Hepatocyte (in vitro differentiated cells): Measurements from ENCODE around the gene ZNF615.
"Not testable (repeated sequence)": the region's sequence is repeated elsewhere in the genome, so short reads cannot be mapped to it uniquely, and the experiment has no call there.

Source experiments
- EZH2 ChIP-seq: fragments of 200-600 bp; sonication (generic); IDR thresholded peaks from 2 replicates; pipeline ENCODE4 v1.6.1; 2016; ENCODE audit warnings: antibody characterized with exemption, mild to moderate bottlenecking, borderline replicate concordance
- EZH2phosphoT487 ChIP-seq: fragments of 200-600 bp; sonication (generic); IDR thresholded peaks from one replicate; pipeline ENCODE4 v1.6.1; 2018; ENCODE audit warnings: antibody characterized with exemption, mild to moderate bottlenecking, low read depth, moderate library complexity; ENCODE audit not compliant: unreplicated experiment, severe bottlenecking
- TF ChIP-seq, protein P1 (sequence below): fragments of 200-600 bp; sonication (generic); IDR thresholded peaks from 2 replicates; pipeline ENCODE4 v1.5.1; 2016; ENCODE audit warnings: antibody characterized with exemption, mild to moderate bottlenecking; ENCODE audit not compliant: poor library complexity

DNA sequence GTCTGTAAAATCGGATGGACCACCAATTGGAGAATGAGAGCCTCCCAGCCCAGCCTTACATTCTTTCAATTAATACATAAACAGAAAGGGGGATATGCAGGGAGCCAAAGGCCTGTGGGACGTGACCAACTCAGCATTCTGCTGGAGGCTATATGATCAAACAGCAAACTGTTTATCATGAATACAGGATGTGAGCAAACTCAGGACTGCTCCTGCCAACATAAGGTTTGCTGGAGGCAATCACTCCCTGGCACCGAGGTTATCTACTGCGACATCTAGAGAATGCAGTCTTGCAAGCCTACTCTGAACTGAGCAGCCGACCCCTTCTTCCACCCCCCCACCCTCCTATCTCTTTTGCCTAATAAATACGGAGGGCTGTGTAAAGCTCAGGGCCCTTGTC is 27.1 kb downstream of the ZNF615 start:
- TF ChIP-seq, protein P1, sequence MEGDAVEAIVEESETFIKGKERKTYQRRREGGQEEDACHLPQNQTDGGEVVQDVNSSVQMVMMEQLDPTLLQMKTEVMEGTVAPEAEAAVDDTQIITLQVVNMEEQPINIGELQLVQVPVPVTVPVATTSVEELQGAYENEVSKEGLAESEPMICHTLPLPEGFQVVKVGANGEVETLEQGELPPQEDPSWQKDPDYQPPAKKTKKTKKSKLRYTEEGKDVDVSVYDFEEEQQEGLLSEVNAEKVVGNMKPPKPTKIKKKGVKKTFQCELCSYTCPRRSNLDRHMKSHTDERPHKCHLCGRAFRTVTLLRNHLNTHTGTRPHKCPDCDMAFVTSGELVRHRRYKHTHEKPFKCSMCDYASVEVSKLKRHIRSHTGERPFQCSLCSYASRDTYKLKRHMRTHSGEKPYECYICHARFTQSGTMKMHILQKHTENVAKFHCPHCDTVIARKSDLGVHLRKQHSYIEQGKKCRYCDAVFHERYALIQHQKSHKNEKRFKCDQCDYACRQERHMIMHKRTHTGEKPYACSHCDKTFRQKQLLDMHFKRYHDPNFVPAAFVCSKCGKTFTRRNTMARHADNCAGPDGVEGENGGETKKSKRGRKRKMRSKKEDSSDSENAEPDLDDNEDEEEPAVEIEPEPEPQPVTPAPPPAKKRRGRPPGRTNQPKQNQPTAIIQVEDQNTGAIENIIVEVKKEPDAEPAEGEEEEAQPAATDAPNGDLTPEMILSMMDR, result not testable (repeated sequence)
- TF ChIP-seq EZH2, EZH2phosphoT487: not testable (repeated sequence)
